Cardiac fibroblast (primary cell): ENCODE measurements around the gene SH2D2A.

ENCODE experiments used
- DNase-seq, 2 donors: peaks; one replicate each; pipeline versions ENCODE4 v3.0.0 to v3.0.0-alpha.2; 2010; ENCODE audit warnings: low read depth in 2 of 2
- H3K4me3 ChIP-seq, 2 donors: replicated peaks in 1 of 2; 1 replicate in 1 of 2; 2 replicates in 1 of 2; pipeline ENCODE4 v1.5.1; 2011; ENCODE audit warnings: low read depth in 2 of 2, low read length in 2 of 2, mild to moderate bottlenecking in 2 of 2, moderate library complexity in 1 of 2
- CTCF ChIP-seq: IDR thresholded peaks from one replicate; pipeline ENCODE4 v1.5.1; 2011; ENCODE audit warnings: low read depth, mild to moderate bottlenecking, low read length, inconsistent platforms

The SH2D2A gene

GRCh38 chr1:156786640-156787039, 30.0 kb downstream of the SH2D2A start:
- DNase-seq: no peak
- H3K4me3 ChIP-seq: no peak overlapping the region
- no peak for TF ChIP-seq CTCF

GRCh38 chr1:156785458-156785857, 31.2 kb downstream of the SH2D2A start:
- no peak for DNase-seq
- no peak for TF ChIP-seq CTCF
- H3K4me3 ChIP-seq: no peak overlapping the region

GRCh38 chr1:156781585-156782186, 35.0 kb downstream of the SH2D2A start:
- DNase-seq: peak; percentile 59 to 60
- TF ChIP-seq CTCF: no peak
- H3K4me3 ChIP-seq: no peak overlapping the region

GRCh38 chr1:156777573-156777972, 39.1 kb downstream of the SH2D2A start:
- no peak for DNase-seq
- no peak for TF ChIP-seq CTCF
- no peak overlapping the region for H3K4me3 ChIP-seq

DNA sequence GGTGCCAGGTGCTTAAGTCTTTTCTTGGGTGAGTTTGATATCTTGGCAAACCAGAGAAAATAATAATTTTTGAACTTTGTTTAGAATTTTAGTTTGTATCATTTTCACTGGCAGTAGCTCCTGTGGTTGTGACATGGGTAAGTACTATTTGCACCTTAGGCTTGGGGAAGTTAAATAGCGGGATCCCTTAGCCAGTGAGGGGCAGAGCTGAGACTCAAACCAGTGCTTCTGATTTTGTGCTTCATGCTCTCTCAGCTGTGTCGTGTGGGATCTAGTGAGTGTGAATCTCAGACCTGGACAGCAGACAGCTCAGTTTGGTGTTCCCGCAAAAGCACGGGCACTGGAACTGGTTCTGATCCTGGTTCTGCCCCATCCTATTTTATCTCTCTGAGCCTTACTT, 39.7 kb downstream of the SH2D2A start:
- DNase-seq: no peak
- no peak for TF ChIP-seq CTCF
- H3K4me3 ChIP-seq: no peak overlapping the region

- H3K4me3 ChIP-seq: no peak overlapping the region
- DNase-seq: no peak
- no peak for TF ChIP-seq CTCF
These were observed 40.8 kb downstream of the SH2D2A start for GRCh38 chr1:156775799-156776198.

DNA sequence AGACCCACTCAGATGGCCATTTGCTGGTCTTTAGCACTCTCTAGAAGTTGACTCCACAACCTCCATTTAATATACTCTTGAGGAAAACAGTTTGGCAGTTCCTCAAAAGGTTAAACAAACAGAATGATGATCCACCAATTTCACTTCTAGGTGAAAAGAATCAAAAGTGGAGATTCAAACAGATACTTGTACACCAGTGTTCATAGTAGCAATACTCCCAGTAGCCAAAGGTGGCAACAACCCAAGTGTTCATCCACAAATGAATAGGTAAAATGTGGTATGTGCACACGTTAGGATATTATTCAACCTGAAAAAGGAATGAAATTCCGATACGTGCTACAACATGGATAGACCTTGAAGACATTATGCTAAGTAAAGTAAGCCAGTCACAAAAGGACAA, 43.0 kb downstream of the SH2D2A start:
- peak; percentile 10 for TF ChIP-seq CTCF

More for the DNA sequence above, 43.0 kb downstream of the SH2D2A start:
- DNase-seq: no peak
- no peak overlapping the region for H3K4me3 ChIP-seq
